Right hindlimb (tissue), 1 donor: ENCODE measurements around the gene PARD3B.

Source experiments
- DNase-seq: peaks from one replicate; pipeline ENCODE4 v3.0.0-alpha.2; 2018

PARD3B gene

GRCh38 chr2:204662956-204663355 is 117.7 kb downstream of the PARD3B start:
- DNase-seq = no peak

GRCh38 chr2:204663816-204664425 is 118.6 kb downstream of the PARD3B start:
- no peak for DNase-seq

- no peak for DNase-seq
Measured at GRCh38 chr2:204664708-204665121, 119.4 kb downstream of the PARD3B start.

- DNase-seq = no peak
Measured at GRCh38 chr2:204665207-204665606, 119.9 kb downstream of the PARD3B start.

- DNase-seq = no peak
Measured at GRCh38 chr2:204665771-204666170, 120.5 kb downstream of the PARD3B start.

- no peak for DNase-seq
Measured at GRCh38 chr2:204667990-204668389, 122.7 kb downstream of the PARD3B start.

GRCh38 chr2:204669382-204669781 is 124.1 kb downstream of the PARD3B start:
- no peak for DNase-seq

GRCh38 chr2:204670124-204670523 is 124.8 kb downstream of the PARD3B start:
- no peak for DNase-seq

GRCh38 chr2:204670756-204671155 is 125.5 kb downstream of the PARD3B start:
- no peak for DNase-seq

GRCh38 chr2:204672772-204673171 is 127.5 kb downstream of the PARD3B start:
- no peak for DNase-seq

GRCh38 chr2:204673877-204674276 is 128.6 kb downstream of the PARD3B start:
- DNase-seq = no peak

- DNase-seq = no peak
Measured at GRCh38 chr2:204678031-204678430, 132.8 kb downstream of the PARD3B start.

GRCh38 chr2:204680576-204680975 is 135.3 kb downstream of the PARD3B start:
- no peak for DNase-seq

GRCh38 chr2:204681412-204681811 is 136.1 kb downstream of the PARD3B start:
- peak; percentile 31 for DNase-seq

- DNase-seq = no peak
Measured at GRCh38 chr2:204683384-204683783, 138.1 kb downstream of the PARD3B start.

GRCh38 chr2:204686406-204686805 is 141.1 kb downstream of the PARD3B start:
- DNase-seq = no peak

GRCh38 chr2:204687776-204688175 is 142.5 kb downstream of the PARD3B start:
- DNase-seq = no peak

GRCh38 chr2:204691911-204692510 is 146.7 kb downstream of the PARD3B start:
- peak; percentile 54 for DNase-seq

- no peak for DNase-seq
Measured at GRCh38 chr2:204692790-204693189, 147.5 kb downstream of the PARD3B start.

GRCh38 chr2:204693262-204693661 is 148.0 kb downstream of the PARD3B start:
- DNase-seq = no peak

GRCh38 chr2:204695506-204695905 is 150.2 kb downstream of the PARD3B start:
- DNase-seq = no peak

GRCh38 chr2:204696124-204696523 is 150.8 kb downstream of the PARD3B start:
- DNase-seq = no peak

GRCh38 chr2:204705243-204705932 is 160.1 kb downstream of the PARD3B start:
- DNase-seq = no peak

GRCh38 chr2:204706939-204707338 is 161.7 kb downstream of the PARD3B start:
- DNase-seq = no peak
